Testis (tissue), 3 donors: ENCODE results near the gene GALNT8. TPM values are rescaled to one million over a fixed set of nuclear protein-coding genes. Genes with fewer than 3 reads are reported as not detected.

Source experiments
- DNase-seq: peaks from one replicate; pipeline ENCODE4 v3.0.0-alpha.2; 2019
- H3K27ac ChIP-seq, 2 donors: fragments of 200-600 bp; sonication (generic); one replicate each; pipeline ENCODE4 v1.5.1; 2019
- H3K27me3 ChIP-seq: fragments of 200-600 bp; sonication (generic); one replicate; pipeline ENCODE4 v1.5.1; 2019
- H3K36me3 ChIP-seq: fragments of 200-600 bp; sonication (generic); one replicate; pipeline ENCODE4 v1.5.1; 2017; ENCODE audit warnings: low read depth; ENCODE audit errors: missing control alignments
- H3K4me1 ChIP-seq: fragments of 200-600 bp; sonication (generic); one replicate; pipeline ENCODE4 v1.5.1; 2019
- H3K4me3 ChIP-seq, 2 donors: fragments of 200-600 bp; sonication (generic); one replicate each; pipeline ENCODE4 v1.5.1; 2017 to 2019
- H3K9me3 ChIP-seq: fragments of 200-600 bp; sonication (generic); one replicate; pipeline ENCODE4 v1.5.1; 2017
- CTCF ChIP-seq, 3 experiments: fragments of 450-650 bp in 2 of 3; fragments of 200-600 bp in 1 of 3; sonication (generic) in 1 of 3; IDR thresholded peaks; one replicate each; pipeline ENCODE4 v1.5.1; 2016 to 2019; ENCODE audit warnings: antibody characterized with exemption in 3 of 3, mild to moderate bottlenecking in 2 of 3, moderate library complexity in 1 of 3
- POLR2A ChIP-seq: fragments of 450-650 bp; IDR thresholded peaks from one replicate; pipeline ENCODE4 v1.6.1; 2017; ENCODE audit warnings: antibody characterized with exemption, mild to moderate bottlenecking, moderate library complexity
- WGBS, 2 donors: methylation state at CpG; one replicate each; pipeline ENCODE4 v1.1.5; 2018; 5-methylcytosine and 5-hydroxymethylcytosine counted together
- intact Hi-C: fragments of 100-400 bp; cut with DNase I; formaldehyde crosslinking; loops from one replicate; pipeline ENCODE4 v1.15.1; 2023; ENCODE audit warnings: low total_unique reads
- polyA plus RNA-seq: library from polyadenylated mRNA; stranded (reverse); fragments of 350-450 nt; fragmentation: Illumina TruSeq; extraction: RNeasy Lipid Tissue Mini Kit (QIAGEN cat#74804); gene quantifications from one replicate; pipeline ENCODE4 v1.2.3, GENCODE V29; 2014; ENCODE audit warnings: low read depth, low replicate concordance; ENCODE audit not compliant: insufficient read depth
- total RNA-seq, 2 donors: library from RNA; depleted of rRNA; stranded (reverse); fragments of >200 nt; gene quantifications; one replicate each; pipeline ENCODE4 v1.2.3, GENCODE V29; 2016

The GALNT8 gene
- total and polyA plus RNA-seq, 3 donors from 2014 or later = 7.4 to 31.1 (median 16.0) TPM

DNA sequence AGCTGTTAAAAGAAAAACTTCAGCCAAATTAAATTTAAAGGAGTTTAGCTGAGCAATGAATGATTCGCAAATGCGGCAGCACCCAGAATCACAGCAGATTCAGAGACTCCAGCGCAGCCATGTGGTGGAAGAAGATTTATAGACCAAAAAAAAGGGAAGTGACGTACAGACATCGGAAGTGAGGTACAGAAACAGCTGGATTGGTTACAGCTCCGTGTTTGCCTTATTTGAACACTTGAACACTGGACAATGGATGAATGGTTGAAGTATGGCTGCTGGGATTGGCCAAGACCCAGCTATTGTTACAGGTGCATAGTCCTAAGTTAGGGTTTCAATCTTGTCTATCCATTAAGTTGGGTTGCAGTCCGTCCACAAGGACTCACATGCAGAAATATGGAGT lies 42.6 kb downstream of the GALNT8 start:
- intact Hi-C loops = no loop called here
- TF ChIP-seq POLR2A (no peak), CTCF (IDR thresholded peaks at IDR 0.05) (no peak)
- WGBS, 2 donors = 73 to 77% methylated on average over 7 of the region's 7 CpGs

DNA sequence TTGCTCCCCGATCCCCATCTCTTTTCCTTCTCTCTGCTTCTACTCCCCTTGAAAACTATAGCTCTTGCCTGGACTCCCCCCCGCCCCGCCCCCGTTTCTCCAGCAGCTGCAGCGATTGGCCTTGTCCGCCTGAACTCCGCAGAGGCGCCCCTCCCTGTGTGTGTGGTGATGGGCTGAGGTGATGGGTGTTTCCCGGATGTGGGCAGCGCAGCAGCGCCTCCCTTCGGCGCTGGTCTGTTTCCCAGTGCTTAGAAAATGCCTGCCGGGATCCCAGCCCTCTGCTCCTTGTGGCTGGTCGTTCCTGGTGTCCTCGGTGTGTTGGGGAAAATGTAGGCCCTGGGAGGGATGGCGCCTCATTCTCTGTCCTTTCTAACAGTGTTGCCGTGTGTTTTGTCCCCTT lies 43.3 kb downstream of the GALNT8 start:
- Histone ChIP-seq H3K27ac (no peak overlapping the region), H3K27me3 (no peaks in the 10 kb centered on the region), H3K4me1 (no peaks in the 10 kb centered on the region), H3K4me3 (peak overlapping the region; percentile 6 to 27), H3K9me3 (no peaks in the 10 kb centered on the region), H3K36me3 (no peaks in the 10 kb centered on the region)
- peak; percentile 85 for DNase-seq
- WGBS, 2 donors = 10 to 14% methylated on average over 17 to 18 of the region's 18 CpGs
- TF ChIP-seq POLR2A (no peak), CTCF (IDR thresholded peaks at IDR 0.05) (peak in 2 of 3 experiments; percentile 41 to 45)
- intact Hi-C loops = no loop called here

More for the DNA sequence above, 42.6 kb downstream of the GALNT8 start:
- H3K27ac ChIP-seq = no peak overlapping the region
- H3K36me3 ChIP-seq = no peaks in the 10 kb centered on the region
- no peaks in the 10 kb centered on the region for H3K27me3 ChIP-seq
- no peak for DNase-seq
- no peaks in the 10 kb centered on the region for H3K9me3 ChIP-seq
- H3K4me1 ChIP-seq = no peaks in the 10 kb centered on the region
- no peak overlapping the region for H3K4me3 ChIP-seq

DNA sequence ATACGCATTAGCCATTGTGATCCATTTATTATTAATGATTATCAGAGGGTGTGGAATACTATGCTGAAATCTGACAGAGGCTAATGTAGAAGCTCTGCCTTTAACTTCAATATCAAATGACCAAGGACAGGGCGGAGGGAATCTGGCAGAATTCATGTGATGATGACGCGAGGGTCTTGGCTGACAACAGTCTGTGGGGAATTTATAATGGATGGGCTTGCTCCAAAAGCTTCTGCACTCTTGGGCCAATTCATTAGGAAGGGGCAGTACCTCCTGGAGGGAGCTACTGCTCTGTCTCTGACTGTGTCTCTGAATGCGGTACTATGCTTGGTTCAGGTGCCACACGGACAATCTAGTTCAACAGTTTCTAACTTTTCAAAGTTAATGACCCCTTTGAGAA lies 46.2 kb downstream of the GALNT8 start:
- intact Hi-C loops = no loop called here

GRCh38 chr12:4767186-4767585 lies 47.0 kb downstream of the GALNT8 start:
- no peak for DNase-seq
- intact Hi-C loops = no loop called here
- H3K9me3 ChIP-seq = no peaks in the 10 kb centered on the region
- H3K4me3 ChIP-seq = no peak overlapping the region
- 79 to 92% methylated on average over 2 of the region's 2 CpGs for WGBS, 2 donors
- no peaks in the 10 kb centered on the region for H3K4me1 ChIP-seq
- H3K27me3 ChIP-seq = no peaks in the 10 kb centered on the region
- TF ChIP-seq POLR2A (no peak), CTCF (IDR thresholded peaks at IDR 0.05) (no peak)
- H3K36me3 ChIP-seq = no peaks in the 10 kb centered on the region
- no peak overlapping the region for H3K27ac ChIP-seq

More for the DNA sequence above, 46.2 kb downstream of the GALNT8 start:
- Histone ChIP-seq H3K4me3 (no peak overlapping the region), H3K27ac (no peak overlapping the region), H3K4me1 (no peaks in the 10 kb centered on the region), H3K9me3 (no peaks in the 10 kb centered on the region), H3K27me3 (no peaks in the 10 kb centered on the region), H3K36me3 (no peaks in the 10 kb centered on the region)
- 69 to 76% methylated on average over 6 of the region's 6 CpGs for WGBS, 2 donors
- no peak for DNase-seq
- TF ChIP-seq POLR2A (no peak), CTCF (IDR thresholded peaks at IDR 0.05) (no peak)

GRCh38 chr12:4768341-4768740 lies 48.1 kb downstream of the GALNT8 start:
- DNase-seq = no peak
- intact Hi-C loops = no loop called here
- no peak overlapping the region for H3K27ac ChIP-seq
- no peaks in the 10 kb centered on the region for H3K4me1 ChIP-seq
- no peaks in the 10 kb centered on the region for H3K27me3 ChIP-seq
- TF ChIP-seq POLR2A (no peak), CTCF (IDR thresholded peaks at IDR 0.05) (no peak)
- no peak overlapping the region for H3K4me3 ChIP-seq
- no peaks in the 10 kb centered on the region for H3K36me3 ChIP-seq
- H3K9me3 ChIP-seq = no peaks in the 10 kb centered on the region
- 56 to 69% methylated on average over 2 of the region's 2 CpGs for WGBS, 2 donors
